Measurements from ENCODE around the gene ADIPOR2. TPM values are rescaled to one million over a fixed set of nuclear protein-coding genes. Genes with fewer than 3 reads are reported as not detected.

The ADIPOR2 gene
- total RNA-seq, 2 donors from 2014 or later, result 19.7 to 23.3 TPM

DNA sequence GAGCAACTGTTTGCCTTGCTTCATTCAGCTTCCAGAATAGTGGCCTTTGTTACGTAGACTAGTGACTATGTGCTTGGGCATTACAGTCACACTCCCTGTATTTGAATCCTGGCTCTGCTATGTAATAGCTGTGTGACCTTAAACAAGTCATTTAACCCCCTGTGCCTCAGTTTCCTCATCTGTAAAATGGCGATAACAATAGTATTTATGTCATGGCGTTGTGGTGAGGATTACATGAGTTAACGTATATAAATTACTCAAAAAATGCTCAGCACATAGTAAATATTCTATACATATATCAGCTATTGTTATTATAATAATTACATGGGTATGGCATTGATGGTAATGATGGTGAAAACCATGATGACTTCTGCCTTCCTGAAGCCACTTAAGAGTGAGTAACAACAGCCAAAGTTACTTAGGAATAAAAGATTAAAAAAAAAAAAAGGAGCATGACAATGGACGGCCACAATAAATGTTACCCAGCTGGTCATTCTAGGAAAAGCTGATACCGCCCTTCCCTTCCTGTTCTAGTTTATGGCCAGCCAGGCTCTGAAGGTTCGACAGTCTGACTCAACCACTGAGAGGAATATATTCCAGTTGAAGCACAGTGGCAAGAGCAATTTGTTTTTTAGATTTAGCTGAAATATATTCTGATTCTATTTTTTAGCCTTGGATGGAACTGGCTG is 9.9 kb upstream of the ADIPOR2 start:
- DNase-seq (ENCODE audit: low spot score), result no peak
- Histone ChIP-seq H3K27me3 (no peaks in the 10 kb centered on the region), H3K9me3 (peaks cover 0 to 7% of the 10 kb centered on the region in 2 donors), H3K36me3 (no peaks in the 10 kb centered on the region), H3K27ac (peak overlapping the region; percentile 9 to 46), H3K4me1 (peaks cover 0 to 9% of the 10 kb centered on the region in 2 donors), H3K4me3 (no peak overlapping the region)
- TF ChIP-seq, protein P1, sequence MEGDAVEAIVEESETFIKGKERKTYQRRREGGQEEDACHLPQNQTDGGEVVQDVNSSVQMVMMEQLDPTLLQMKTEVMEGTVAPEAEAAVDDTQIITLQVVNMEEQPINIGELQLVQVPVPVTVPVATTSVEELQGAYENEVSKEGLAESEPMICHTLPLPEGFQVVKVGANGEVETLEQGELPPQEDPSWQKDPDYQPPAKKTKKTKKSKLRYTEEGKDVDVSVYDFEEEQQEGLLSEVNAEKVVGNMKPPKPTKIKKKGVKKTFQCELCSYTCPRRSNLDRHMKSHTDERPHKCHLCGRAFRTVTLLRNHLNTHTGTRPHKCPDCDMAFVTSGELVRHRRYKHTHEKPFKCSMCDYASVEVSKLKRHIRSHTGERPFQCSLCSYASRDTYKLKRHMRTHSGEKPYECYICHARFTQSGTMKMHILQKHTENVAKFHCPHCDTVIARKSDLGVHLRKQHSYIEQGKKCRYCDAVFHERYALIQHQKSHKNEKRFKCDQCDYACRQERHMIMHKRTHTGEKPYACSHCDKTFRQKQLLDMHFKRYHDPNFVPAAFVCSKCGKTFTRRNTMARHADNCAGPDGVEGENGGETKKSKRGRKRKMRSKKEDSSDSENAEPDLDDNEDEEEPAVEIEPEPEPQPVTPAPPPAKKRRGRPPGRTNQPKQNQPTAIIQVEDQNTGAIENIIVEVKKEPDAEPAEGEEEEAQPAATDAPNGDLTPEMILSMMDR (IDR thresholded peaks at IDR 0.05), result no peak

DNA sequence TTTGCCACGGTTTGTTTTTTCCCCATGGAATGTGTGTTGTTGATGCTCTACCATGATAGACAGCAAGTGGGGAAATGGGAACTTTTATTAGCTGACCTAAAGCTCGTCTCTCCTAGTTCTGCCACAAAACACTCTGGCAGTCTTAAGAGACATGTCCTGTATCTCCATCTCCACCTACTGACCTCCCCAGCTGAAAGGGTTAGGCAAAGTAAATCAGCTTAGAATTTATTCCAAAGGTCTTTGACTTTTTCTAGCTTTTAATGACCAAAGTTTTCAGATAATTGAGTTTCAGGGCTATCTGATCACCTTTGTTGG is 9.4 kb upstream of the ADIPOR2 start:
- TF ChIP-seq, protein P1 (IDR thresholded peaks at IDR 0.05), result no peak
- Histone ChIP-seq H3K9me3 (peaks cover 0 to 2% of the 10 kb centered on the region in 2 donors), H3K4me1 (peaks cover 0 to 9% of the 10 kb centered on the region in 2 donors), H3K27me3 (no peaks in the 10 kb centered on the region), H3K36me3 (no peaks in the 10 kb centered on the region), H3K4me3 (no peak overlapping the region), H3K27ac (peak overlapping the region in 1 of 2 donors; percentile 46)
- DNase-seq (ENCODE audit: low spot score), result no peak

DNA sequence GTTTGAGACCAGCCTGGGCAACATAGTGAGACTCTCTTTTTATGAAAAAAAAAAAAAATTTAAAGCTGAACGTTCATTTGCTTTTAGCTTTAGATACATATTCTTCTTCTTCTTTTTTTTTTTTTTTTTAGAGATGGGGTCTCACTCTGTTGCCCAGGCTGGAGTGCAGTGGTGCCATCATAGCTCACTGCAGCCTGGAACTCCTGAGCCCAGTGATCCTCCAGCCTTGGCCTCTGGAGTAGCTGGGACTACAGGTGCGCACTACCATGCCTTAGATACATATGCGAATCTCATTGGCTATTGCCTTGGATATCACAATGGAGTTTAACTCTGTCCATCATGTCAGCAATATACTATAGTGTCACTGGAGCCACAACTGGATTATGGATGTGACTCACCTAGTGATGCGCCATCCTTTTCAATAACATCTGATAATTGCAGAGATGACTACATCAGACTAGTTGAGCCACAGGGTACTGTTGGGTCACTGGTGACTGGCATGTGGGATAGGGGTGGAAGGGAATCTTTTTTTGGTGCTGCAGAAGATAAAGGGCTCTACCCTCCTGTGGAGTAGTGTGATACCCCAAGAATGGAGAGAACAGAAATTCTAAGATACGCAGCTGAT is 2.7 kb upstream of the ADIPOR2 start:
- no peaks in the 10 kb centered on the region for H3K36me3 ChIP-seq
- no peak for DNase-seq (ENCODE audit: low spot score)
- no peaks in the 10 kb centered on the region for H3K27me3 ChIP-seq
- no peak overlapping the region for H3K27ac ChIP-seq
- H3K9me3 ChIP-seq, result no peaks in the 10 kb centered on the region
- peaks cover 0 to 13% of the 10 kb centered on the region in 2 donors for H3K4me1 ChIP-seq
- TF ChIP-seq, protein P1 (IDR thresholded peaks at IDR 0.05), result no peak
- H3K4me3 ChIP-seq, result no peak overlapping the region

DNA sequence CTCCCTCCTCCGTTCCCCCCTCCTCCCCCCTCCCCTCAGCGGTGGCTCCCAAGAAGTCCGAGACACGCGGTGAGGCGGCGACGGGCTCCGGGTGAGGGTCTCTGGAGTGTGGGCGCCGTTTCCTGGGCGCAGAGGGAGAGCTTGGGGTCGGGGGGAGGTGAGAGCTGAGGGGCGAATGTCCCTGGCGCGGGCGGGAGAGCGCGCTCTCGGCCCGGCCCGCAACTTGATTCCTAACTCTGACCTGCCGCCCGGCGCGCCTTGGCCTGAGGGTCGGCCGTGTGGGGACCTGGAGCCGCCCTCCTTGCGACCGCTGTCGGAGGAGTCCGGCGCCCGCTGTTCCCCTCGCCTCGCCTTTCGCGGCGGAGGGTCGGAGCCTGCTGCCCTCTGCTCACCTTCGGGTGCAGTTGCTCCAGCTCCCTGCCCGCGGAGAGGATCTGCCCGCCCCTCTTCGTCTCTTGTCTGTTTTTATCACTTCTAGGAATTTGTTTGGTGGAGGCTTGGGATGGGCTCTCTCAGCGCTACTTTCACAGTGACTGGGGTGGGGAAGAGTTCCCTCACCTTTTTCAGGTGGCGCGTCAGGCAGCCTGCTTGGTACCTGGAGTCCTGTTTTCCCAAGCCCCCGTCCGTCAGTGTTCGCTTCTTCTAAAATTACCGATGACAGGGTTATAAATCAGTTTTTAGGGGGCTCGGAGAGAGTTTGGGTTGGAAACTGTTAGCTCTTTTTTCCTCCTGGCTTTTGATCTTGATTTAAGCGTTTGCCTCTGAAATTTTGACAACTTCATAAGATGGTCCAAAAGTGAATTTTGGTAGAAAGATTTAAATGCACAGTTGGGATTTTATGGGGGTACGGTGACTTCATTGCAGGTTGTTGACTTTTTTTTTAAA is 495 bp downstream of the ADIPOR2 start:
- H3K36me3 ChIP-seq, result no peaks in the 10 kb centered on the region
- no peak for DNase-seq (ENCODE audit: low spot score)
- H3K4me3 ChIP-seq, result peak overlapping the region; percentile 82 to 98
- no peaks in the 10 kb centered on the region for H3K27me3 ChIP-seq
- TF ChIP-seq, protein P1 (IDR thresholded peaks at IDR 0.05), result no peak
- no peaks in the 10 kb centered on the region for H3K9me3 ChIP-seq
- peak overlapping the region; percentile 90 to 98 for H3K27ac ChIP-seq
- H3K4me1 ChIP-seq, result peaks cover 0 to 13% of the 10 kb centered on the region in 2 donors

DNA sequence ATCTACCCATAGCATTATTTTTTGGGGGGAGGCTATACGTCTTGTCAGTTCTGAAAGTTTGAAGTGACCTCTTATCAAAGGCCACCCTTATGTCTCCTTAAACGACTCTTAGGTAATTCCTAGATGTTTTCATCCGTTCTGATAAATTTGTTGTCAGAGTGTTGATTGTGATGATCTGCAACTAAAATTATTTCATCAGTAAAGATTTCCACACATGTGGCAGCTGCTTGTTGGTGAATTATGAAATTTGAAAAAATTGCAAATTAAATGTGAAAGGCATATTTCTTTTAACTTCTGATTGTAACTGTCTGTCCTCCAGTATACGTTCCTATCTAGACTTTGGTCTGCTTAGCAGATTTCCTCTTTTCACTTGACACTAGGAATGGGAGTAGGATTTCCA is 1.4 kb downstream of the ADIPOR2 start:
- Histone ChIP-seq H3K36me3 (no peaks in the 10 kb centered on the region), H3K4me3 (peak overlapping the region in 1 of 2 donors; percentile 98), H3K27ac (peak overlapping the region in 1 of 2 donors; percentile 98), H3K4me1 (peaks cover 0 to 17% of the 10 kb centered on the region in 2 donors), H3K27me3 (no peaks in the 10 kb centered on the region), H3K9me3 (no peaks in the 10 kb centered on the region)
- no peak for DNase-seq (ENCODE audit: low spot score)
- TF ChIP-seq, protein P1 (IDR thresholded peaks at IDR 0.05), result no peak
